COLO668 (cell line): ENCODE results near the gene ARR3.
"Not testable (repeated sequence)": the region's sequence is repeated elsewhere in the genome, so short reads cannot be mapped to it uniquely, and the experiment has no call there.

Experiments used
- DNase-seq: peaks from one replicate; lab custom pipeline; 2025; ENCODE audit not compliant: unreplicated experiment; lab: John Stamatoyannopoulos, UW

ARR3 gene

DNA sequence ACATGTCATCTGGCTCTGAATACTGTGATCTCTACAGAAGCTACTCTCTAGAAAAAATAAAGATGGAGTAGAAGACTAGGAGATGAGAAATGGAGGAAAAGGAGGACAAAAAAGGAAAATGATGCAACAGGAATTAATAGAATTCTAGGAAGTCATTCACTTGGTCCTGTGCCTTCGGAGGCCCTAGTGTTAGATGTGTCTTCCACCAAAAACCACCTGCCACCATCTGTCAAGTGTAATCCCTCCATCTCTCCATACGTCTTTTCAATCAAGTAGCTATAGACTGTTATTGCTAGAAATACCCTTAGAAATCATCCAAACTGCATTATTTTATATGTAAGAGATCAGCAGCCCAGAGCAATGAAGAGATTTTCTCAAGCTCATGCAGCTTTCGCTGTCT, 10.9 kb downstream of the ARR3 start:
- DNase-seq: no peak

DNA sequence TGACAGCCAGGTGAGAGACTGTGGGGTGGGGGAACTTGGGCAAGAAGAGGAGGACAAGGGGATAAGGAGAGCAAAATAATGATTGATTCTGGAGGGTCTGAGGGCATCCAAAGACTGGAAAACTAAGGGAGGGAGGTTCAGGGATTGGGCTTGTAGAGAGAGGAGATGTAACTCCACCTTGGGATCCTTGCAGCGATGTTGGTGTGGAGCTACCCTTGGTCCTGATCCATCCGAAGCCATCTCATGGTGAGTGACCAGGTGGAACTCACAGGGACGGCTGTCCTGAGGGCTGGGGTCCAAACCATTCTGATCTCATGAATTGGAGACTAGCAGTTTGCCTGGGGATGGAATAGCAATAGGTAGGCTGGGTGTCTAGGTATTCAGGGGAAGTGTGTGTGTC, 12.4 kb downstream of the ARR3 start:
- DNase-seq: no peak

DNA sequence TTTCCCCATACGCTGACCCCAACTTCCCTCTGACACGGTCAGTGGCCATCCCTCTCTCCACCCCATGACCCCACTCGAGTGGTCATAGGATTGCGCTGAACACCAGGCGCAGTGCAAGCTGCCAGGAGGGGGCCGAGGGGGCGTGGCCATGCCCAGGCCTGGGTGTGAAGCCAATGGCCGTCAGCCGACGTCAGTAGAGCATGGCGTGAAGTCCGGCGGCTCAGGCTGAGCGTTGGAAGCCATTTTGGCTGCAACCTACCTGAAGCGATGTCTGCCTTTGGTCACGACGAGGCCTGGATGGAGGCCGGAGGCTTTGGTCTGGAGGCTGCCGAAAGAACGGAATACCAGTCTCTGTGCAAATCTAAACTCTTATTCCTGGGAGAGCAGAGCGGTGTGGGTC, 13.8 kb downstream of the ARR3 start, which contains the start of gene RAB41:
Gene RAB41 (plus strand): TSS at position 222 of the 400 bp plus-strand sequence. CDS start 46 bp downstream, at position 268.
- no peak for DNase-seq

GRCh38 chrX:70289168-70289792, 21.1 kb downstream of the ARR3 start:
- no peak for DNase-seq

DNA sequence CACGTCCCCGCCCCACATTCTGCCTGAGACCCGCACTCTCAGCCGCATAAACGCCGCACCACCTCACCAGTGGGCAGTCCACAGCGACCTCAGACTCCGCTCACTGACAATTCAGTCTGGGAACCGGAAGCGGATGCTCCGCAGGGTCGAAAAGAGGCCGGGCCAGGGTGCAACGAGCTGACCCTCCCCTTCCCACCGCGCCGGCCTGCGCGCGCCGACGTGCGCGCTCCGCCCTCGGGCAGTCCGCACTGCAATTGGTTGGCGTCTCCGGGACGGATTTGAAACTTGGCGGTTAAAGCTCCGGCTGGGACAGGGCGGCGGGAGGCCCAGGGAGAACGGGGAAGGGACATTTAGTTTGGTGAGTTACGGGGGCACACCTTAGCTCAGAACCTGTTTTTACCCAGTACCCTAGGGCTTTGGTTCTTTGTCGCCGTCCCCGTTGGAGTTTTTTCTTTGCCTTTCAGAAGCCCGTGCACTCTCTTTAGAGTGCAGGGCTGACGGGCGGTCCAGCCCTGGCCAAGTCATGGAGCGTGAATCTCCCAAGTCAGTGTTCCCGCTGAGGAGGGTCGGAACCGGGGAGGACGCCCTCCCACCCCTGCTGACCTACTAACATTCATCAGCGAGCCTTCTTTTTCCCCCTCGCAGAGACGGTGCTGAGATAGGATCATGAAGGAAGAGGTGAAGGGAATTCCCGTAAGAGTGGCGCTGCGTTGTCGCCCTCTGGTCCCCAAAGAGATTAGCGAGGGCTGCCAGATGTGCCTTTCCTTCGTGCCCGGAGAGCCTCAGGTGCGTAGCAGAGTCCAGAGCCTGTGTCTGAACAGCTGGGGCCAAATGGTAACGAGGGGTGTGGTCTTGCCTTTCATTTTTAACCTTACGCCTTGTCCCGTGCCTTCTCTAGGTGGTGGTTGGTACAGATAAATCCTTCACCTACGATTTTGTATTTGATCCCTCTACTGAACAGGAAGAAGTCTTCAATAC, 21.9 kb downstream of the ARR3 start, which contains the start of the genes KIF4A and PDZD11:
Gene KIF4A (plus strand): TSS at position 312 of the 978 bp plus-strand sequence. CDS start 355 bp downstream, at position 667.
Gene PDZD11 (minus strand): TSS at position 135 of the 978 bp plus-strand sequence. CDS start 586 bp downstream, outside the sequence.
- peak; percentile 88 for DNase-seq

DNA sequence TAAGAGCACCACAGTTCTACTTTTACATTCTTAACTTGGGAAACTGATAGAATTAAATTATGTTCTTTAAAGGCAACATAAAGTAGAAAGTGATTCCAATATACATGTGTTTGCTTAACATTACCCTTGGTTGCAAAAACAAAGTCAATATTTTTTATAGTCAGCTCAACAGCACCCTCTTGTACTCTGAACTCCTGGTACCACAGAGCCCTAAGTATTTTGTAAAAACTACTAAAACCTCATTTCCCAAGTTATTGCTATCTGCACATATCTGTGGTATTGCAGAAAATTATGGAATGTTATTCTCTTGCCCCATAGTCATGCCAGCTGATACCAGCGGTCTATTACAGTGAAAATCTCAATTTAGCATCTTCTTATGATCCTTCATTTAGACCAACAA, 24.7 kb downstream of the ARR3 start:
- no peak for DNase-seq

- no peak for DNase-seq
Measured at GRCh38 chrX:70293621-70294020, 25.5 kb downstream of the ARR3 start.

- no peak for DNase-seq
Measured at GRCh38 chrX:70301716-70302115, 33.6 kb downstream of the ARR3 start.

- no peak for DNase-seq
Measured at GRCh38 chrX:70313503-70313902, 45.4 kb downstream of the ARR3 start.

DNA sequence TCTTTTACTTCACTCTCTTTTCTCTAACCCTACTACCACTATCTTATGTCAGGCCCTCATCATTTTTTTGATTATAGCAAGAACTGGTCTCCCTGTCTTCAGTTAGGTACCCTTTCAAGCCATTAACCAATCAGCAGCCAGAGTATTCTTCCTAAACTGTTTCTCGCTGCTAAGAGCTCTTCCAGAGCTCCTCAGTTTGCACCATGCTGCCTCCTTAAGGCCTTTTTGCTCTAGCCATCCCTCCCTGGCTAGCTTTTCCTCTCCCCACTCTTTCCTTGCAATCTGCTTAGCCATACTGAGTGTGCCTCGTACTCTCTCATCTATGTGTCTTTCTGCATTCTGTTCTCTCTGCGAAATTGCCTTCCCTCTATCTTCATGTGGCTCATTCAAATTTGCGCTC, 54.6 kb downstream of the ARR3 start:
- DNase-seq: no peak

DNA sequence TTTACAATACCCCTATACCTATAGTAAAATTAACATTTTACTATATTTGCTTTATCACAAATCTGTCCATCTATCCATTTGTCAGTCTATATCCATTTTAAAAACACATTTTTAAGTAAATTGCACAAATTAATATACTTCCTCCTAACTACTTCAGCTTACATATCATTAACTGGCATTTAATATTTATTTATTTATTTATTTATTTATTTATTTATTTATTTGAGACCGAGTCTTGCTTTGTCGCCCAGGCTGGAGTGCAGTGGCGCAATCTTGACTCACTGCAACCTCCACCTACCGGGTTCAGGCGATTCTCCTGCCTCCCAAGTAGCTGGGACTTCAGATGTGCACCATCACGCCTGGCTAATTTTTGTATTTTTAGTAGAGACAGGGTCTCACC, 55.5 kb downstream of the ARR3 start:
- not testable (repeated sequence) for DNase-seq

DNA sequence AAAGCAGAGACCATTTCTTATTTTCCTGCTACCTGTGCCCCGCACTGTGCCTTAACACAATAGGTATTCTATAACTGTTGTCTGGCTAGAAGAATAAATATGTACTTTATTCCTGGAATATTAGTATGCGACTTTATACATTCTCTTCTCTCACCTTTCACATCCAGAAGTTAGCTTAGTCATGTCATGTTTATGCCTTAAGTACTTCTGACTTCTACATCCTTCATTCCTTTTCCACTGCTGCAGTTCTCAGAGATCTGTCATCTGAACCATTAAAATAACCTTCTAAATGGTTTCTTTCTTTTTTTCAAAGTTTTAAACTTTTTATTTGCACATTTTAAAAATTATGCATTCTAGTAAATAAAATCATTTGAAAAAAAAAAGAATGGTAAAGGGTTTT, 56.2 kb downstream of the ARR3 start:
- no peak for DNase-seq

- no peak for DNase-seq
Measured at GRCh38 chrX:70331161-70331560, 63.0 kb downstream of the ARR3 start.
